Suprapubic skin (tissue), 4 donors: ENCODE results near the gene ITPK1.

Experiments used
- CTCF ChIP-seq, 2 donors: fragments of 200-600 bp in 1 of 2; fragments of 450-650 bp in 1 of 2; sonication (generic) in 1 of 2; IDR thresholded peaks; one replicate each; pipeline ENCODE4 v1.5.1; 2016 to 2019; ENCODE audit warnings: antibody characterized with exemption in 2 of 2, mild to moderate bottlenecking in 1 of 2, moderate library complexity in 1 of 2
- POLR2A ChIP-seq, 2 donors: fragments of 450-650 bp; IDR thresholded peaks; one replicate each; pipeline ENCODE4 v1.6.1; 2017; ENCODE audit warnings: antibody characterized with exemption in 2 of 2, mild to moderate bottlenecking in 2 of 2, moderate library complexity in 2 of 2
- POLR2AphosphoS5 ChIP-seq, 3 donors: sonication (generic); formaldehyde crosslinking; IDR thresholded peaks; one replicate each; pipeline ENCODE4 v1.6.1; 2017; ENCODE audit warnings: antibody characterized with exemption in 3 of 3

GRCh38 chr14:92888896-92889295 lies 226.8 kb downstream of the ITPK1 start:
- TF ChIP-seq CTCF (IDR thresholded peaks at IDR 0.05) (no peak), POLR2A (IDR thresholded peaks at IDR 0.05) (no peak), POLR2AphosphoS5 (IDR thresholded peaks at IDR 0.05) (no peak)
